IMR-90 (cell line): ENCODE measurements around the gene ST6GALNAC5. TPM values are rescaled to one million over a fixed set of nuclear protein-coding genes. Genes with fewer than 3 reads are reported as not detected.

ENCODE experiments used
- ATAC-seq: fragments of 200-7000 bp; cut with Tn5 transposase; 2 replicates; pipeline ENCODE4 v1.9.1; 2020; ENCODE audit warnings: low read depth, mild to moderate bottlenecking, moderate library complexity
- BruUV-seq: library from RNA; stranded (reverse); fragments of 400-500 nt; replicated peaks from 2 replicates; lab custom pipeline; 2021; lab: Mats Ljungman, UMichigan
- CTCF ChIA-PET: fragments of 300-600 bp; formaldehyde crosslinking; extraction: SDS; loops from one replicate; lab custom pipeline; 2021; ENCODE audit warnings: antibody characterized with exemption; lab: Yijun Ruan, JAX
- POLR2A ChIA-PET: fragments of 300-600 bp; sonication (Branson Sonifier 250); formaldehyde crosslinking; loops from one replicate; lab custom pipeline; 2022; ENCODE audit warnings: antibody characterized with exemption; ENCODE audit not compliant: unreplicated experiment; lab: Charles Lee
- DNase-seq: peaks from one replicate; pipeline ENCODE4 v3.0.0; 2013
- H2AFZ ChIP-seq: replicated peaks from 2 replicates; pipeline ENCODE3; 2013; ENCODE audit warnings: low read length, mild to moderate bottlenecking; ENCODE audit not compliant: poor library complexity
- H2AK5ac ChIP-seq: 2 replicates; pipeline ENCODE4 v1.6.1; 2013; ENCODE audit warnings: low read depth, low read length, inconsistent platforms
- H2AK9ac ChIP-seq: replicated peaks from 2 replicates; pipeline ENCODE3; 2013; ENCODE audit warnings: mild to moderate bottlenecking, low read depth, low read length, moderate library complexity; ENCODE audit not compliant: poor library complexity
- H2BK120ac ChIP-seq: 2 replicates; pipeline ENCODE4 v1.6.1; 2013; ENCODE audit warnings: low read depth, low read length, inconsistent platforms
- H2BK15ac ChIP-seq: 3 replicates; pipeline ENCODE4 v1.6.1; 2013; ENCODE audit warnings: low read depth, low read length, inconsistent platforms
- H2BK20ac ChIP-seq: 2 replicates; pipeline ENCODE4 v1.6.1; 2013; ENCODE audit warnings: low read depth, mild to moderate bottlenecking, inconsistent platforms, low read length, moderate library complexity
- H2BK5ac ChIP-seq: 2 replicates; pipeline ENCODE4 v1.6.1; 2013; ENCODE audit warnings: mild to moderate bottlenecking, low read depth, low read length, inconsistent platforms; ENCODE audit not compliant: poor library complexity, severe bottlenecking
- H3K14ac ChIP-seq: replicated peaks from 2 replicates; pipeline ENCODE4 v1.6.1; 2013; ENCODE audit warnings: low read depth, low read length, inconsistent platforms
- H3K18ac ChIP-seq: 2 replicates; pipeline ENCODE4 v1.6.1; 2013; ENCODE audit warnings: low read depth, low read length, control low read depth
- H3K23ac ChIP-seq: 2 replicates; pipeline ENCODE4 v1.6.1; 2013; ENCODE audit warnings: low read depth, low read length, inconsistent platforms
- H3K27ac ChIP-seq: 2 replicates; pipeline ENCODE4 v1.5.1; 2013; ENCODE audit warnings: mild to moderate bottlenecking, control low read depth, low read length; ENCODE audit not compliant: insufficient read depth
- H3K27me3 ChIP-seq: 2 replicates; pipeline ENCODE4 v1.6.1; 2013; ENCODE audit warnings: low read length; ENCODE audit not compliant: control insufficient read depth, insufficient read depth
- H3K36me3 ChIP-seq: 2 replicates; pipeline ENCODE4 v1.6.1; 2013; ENCODE audit warnings: low read length, mixed read lengths; ENCODE audit not compliant: control insufficient read depth, insufficient read depth
- H3K4ac ChIP-seq: 2 replicates; pipeline ENCODE4 v1.6.1; 2013; ENCODE audit warnings: low read depth, low read length, inconsistent platforms
- H3K4me1 ChIP-seq: 2 replicates; pipeline ENCODE4 v1.6.1; 2013; ENCODE audit warnings: low read length, mixed read lengths; ENCODE audit not compliant: control insufficient read depth, insufficient read depth
- H3K4me2 ChIP-seq: 2 replicates; pipeline ENCODE4 v1.6.1; 2013; ENCODE audit warnings: low read depth, mild to moderate bottlenecking, control low read depth, low read length, moderate library complexity
- H3K4me3 ChIP-seq: 2 replicates; pipeline ENCODE4 v1.5.1; 2013; ENCODE audit warnings: low read depth, mild to moderate bottlenecking, control low read depth, low read length, moderate library complexity; ENCODE audit not compliant: insufficient read depth
- H3K56ac ChIP-seq: 2 replicates; pipeline ENCODE4 v1.6.1; 2013; ENCODE audit warnings: low read length, inconsistent platforms; ENCODE audit not compliant: insufficient read depth; ENCODE audit errors: extremely low read depth
- H3K79me1 ChIP-seq, 2 experiments: 2 replicates each; pipeline ENCODE4 v1.6.1; 2013; ENCODE audit warnings: low read length in 2 of 2, inconsistent platforms in 1 of 2, low read depth in 1 of 2
- H3K9ac ChIP-seq: 2 replicates; pipeline ENCODE4 v1.6.1; 2013; ENCODE audit warnings: low read depth, low read length, control low read depth
- H3K9me1 ChIP-seq: 2 replicates; pipeline ENCODE4 v1.6.1; 2013; ENCODE audit warnings: low read length, inconsistent platforms; ENCODE audit not compliant: insufficient read depth
- H3K9me3 ChIP-seq: 2 replicates; pipeline ENCODE4 v1.6.1; 2013; ENCODE audit warnings: low read length; ENCODE audit not compliant: control insufficient read depth, insufficient read depth
- H4K20me1 ChIP-seq: 2 replicates; pipeline ENCODE4 v1.6.1; 2013; ENCODE audit warnings: low read length, inconsistent platforms; ENCODE audit not compliant: insufficient read depth
- H4K5ac ChIP-seq: 2 replicates; pipeline ENCODE4 v1.6.1; 2013; ENCODE audit warnings: mild to moderate bottlenecking, low read depth, low read length, control low read depth
- H4K8ac ChIP-seq, 2 experiments: 2 replicates each; pipeline ENCODE4 v1.6.1; 2013; ENCODE audit warnings: low read depth in 2 of 2, low read length in 2 of 2, control low read depth in 1 of 2, inconsistent platforms in 1 of 2
- H4K91ac ChIP-seq: 2 replicates; pipeline ENCODE4 v1.6.1; 2013; ENCODE audit warnings: low read depth, low read length, inconsistent platforms; ENCODE audit not compliant: insufficient read depth
- CEBPB ChIP-seq: IDR thresholded peaks from 2 replicates; pipeline ENCODE4 v1.6.1; 2012; ENCODE audit warnings: low read depth, low read length, improper control_type of control experiment
- CHD1 ChIP-seq: IDR thresholded peaks from 2 replicates; pipeline ENCODE4 v1.6.1; 2012; ENCODE audit warnings: low read depth, low read length, improper control_type of control experiment
- CTCF ChIP-seq: conservative IDR thresholded peaks from 2 replicates; pipeline ENCODE4 v1.5.1; 2012; ENCODE audit warnings: mild to moderate bottlenecking, low read depth, low read length, improper control_type of control experiment
- FOS ChIP-seq: fragments of 150-350 bp; IDR thresholded peaks from 2 replicates; pipeline ENCODE4 v1.6.1; 2016; ENCODE audit warnings: low read depth, low read length
- MAFK ChIP-seq: IDR thresholded peaks from 2 replicates; pipeline ENCODE4 v1.6.1; 2012; ENCODE audit warnings: low read depth, low read length, improper control_type of control experiment
- MAZ ChIP-seq: IDR thresholded peaks from 2 replicates; pipeline ENCODE4 v1.6.1; 2012; ENCODE audit warnings: low read depth, mild to moderate bottlenecking, low read length, improper control_type of control experiment, moderate library complexity, borderline replicate concordance
- MXI1 ChIP-seq: IDR thresholded peaks from 2 replicates; pipeline ENCODE4 v1.6.1; 2012; ENCODE audit warnings: low read depth, mild to moderate bottlenecking, low read length, moderate library complexity, borderline replicate concordance
- NFE2L2 ChIP-seq: fragments of 150-350 bp; IDR thresholded peaks from 2 replicates; pipeline ENCODE4 v1.6.1; 2016; ENCODE audit warnings: low read depth, mild to moderate bottlenecking, low read length
- POLR2A ChIP-seq: IDR thresholded peaks from 2 replicates; pipeline ENCODE4 v1.6.1; 2012; ENCODE audit warnings: mild to moderate bottlenecking, low read depth, low read length
- RAD21 ChIP-seq: IDR thresholded peaks from 2 replicates; pipeline ENCODE4 v1.6.1; 2012; ENCODE audit warnings: low read length, improper control_type of control experiment
- RCOR1 ChIP-seq: IDR thresholded peaks from 2 replicates; pipeline ENCODE4 v1.6.1; 2012; ENCODE audit warnings: mild to moderate bottlenecking, low read length, improper control_type of control experiment; ENCODE audit not compliant: insufficient replicate concordance
- RFX5 ChIP-seq: IDR thresholded peaks from 2 replicates; pipeline ENCODE4 v1.8.0; 2012; ENCODE audit warnings: low read depth, mild to moderate bottlenecking, low read length, moderate library complexity
- SMC3 ChIP-seq: fragments of 150-350 bp; IDR thresholded peaks from 2 replicates; pipeline ENCODE4 v1.6.1; 2016; ENCODE audit warnings: low read depth, mild to moderate bottlenecking, antibody characterized with exemption, low read length, moderate library complexity
- WGBS, 2 experiments: methylation state at CpG; one replicate each; pipeline versions ENCODE4 v1.1.5 to v1.1.7; 2013; ENCODE audit warnings: missing lambda C conversion rate in 2 of 2; ENCODE audit not compliant: insufficient read length in 1 of 2; ENCODE audit errors: extremely low coverage in 2 of 2; 5-methylcytosine and 5-hydroxymethylcytosine counted together
- dilution Hi-C: fragments of 300-500 bp; cut with HindIII; formaldehyde crosslinking; loops from one replicate; pipeline ENCODE4 v1.14.3; 2018; ENCODE audit warnings: low sequenced_read_pairs; ENCODE audit not compliant: unreplicated experiment
- in situ Hi-C: fragments of 300-500 bp; cut with MboI; formaldehyde crosslinking; loops from 3 replicates; pipeline ENCODE4 v1.14.3; 2019; ENCODE audit warnings: low sequenced_read_pairs, inconsistent platforms, mixed read lengths
- intact Hi-C: fragments of 100-400 bp; cut with micrococcal nuclease; formaldehyde crosslinking; loops from 2 replicates; pipeline ENCODE4 v1.10.0; 2022
- polyA plus RNA-seq, 3 experiments: library from polyadenylated mRNA; depleted of rRNA; stranded (reverse); fragments of >200 nt; gene quantifications; 2 replicates each; pipeline ENCODE4 v1.2.3, GENCODE V29; 2012; ENCODE audit warnings: low replicate concordance in 1 of 3
- total RNA-seq: library from RNA; depleted of rRNA; stranded (reverse); fragments of >200 nt; gene quantifications from 2 replicates; pipeline ENCODE4 v1.2.3, GENCODE V29; 2012
- TF ChIP-seq, protein P1 (sequence below): fragments of 150-350 bp; IDR thresholded peaks from 2 replicates; pipeline ENCODE4 v1.6.1; 2017; ENCODE audit warnings: mild to moderate bottlenecking, antibody characterized with exemption, low read length, low read depth

ST6GALNAC5 gene
- total and polyA plus RNA-seq, 2 of the 4 experiments (the other 2 are of a cell fraction) = 3.4 to 4.0 TPM

- no peak overlapping the region for H2BK20ac ChIP-seq
- no peak overlapping the region for H4K5ac ChIP-seq
- no peak overlapping the region for H4K91ac ChIP-seq
- H3K14ac ChIP-seq = no peak overlapping the region
- no peak overlapping the region for H2BK15ac ChIP-seq
- no peak for ATAC-seq
- intact Hi-C loops = no loop called here
- TF ChIP-seq SMC3 (no peak), RAD21 (no peak), RFX5 (no peak), CEBPB (no peak), NFE2L2 (no peak), FOS (no peak), MAFK (no peak), POLR2A (no peak), MXI1 (no peak), RCOR1 (no peak), CTCF (no peak), MAZ (no peak), CHD1 (no peak)
- TF ChIP-seq, protein P1, sequence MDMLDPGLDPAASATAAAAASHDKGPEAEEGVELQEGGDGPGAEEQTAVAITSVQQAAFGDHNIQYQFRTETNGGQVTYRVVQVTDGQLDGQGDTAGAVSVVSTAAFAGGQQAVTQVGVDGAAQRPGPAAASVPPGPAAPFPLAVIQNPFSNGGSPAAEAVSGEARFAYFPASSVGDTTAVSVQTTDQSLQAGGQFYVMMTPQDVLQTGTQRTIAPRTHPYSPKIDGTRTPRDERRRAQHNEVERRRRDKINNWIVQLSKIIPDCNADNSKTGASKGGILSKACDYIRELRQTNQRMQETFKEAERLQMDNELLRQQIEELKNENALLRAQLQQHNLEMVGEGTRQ = no peak
- no peaks in the 10 kb centered on the region for H3K36me3 ChIP-seq
- in situ Hi-C loops = no loop called here
- no peaks in the 10 kb centered on the region for H3K27me3 ChIP-seq
- no peaks in the 10 kb centered on the region for H4K20me1 ChIP-seq
- no CpG with 5 or more reads among the region's 2 CpGs for WGBS, 2 experiments
- no peaks in the 10 kb centered on the region for H3K9me3 ChIP-seq
- no peak overlapping the region for H3K27ac ChIP-seq
- no peak overlapping the region for H3K9ac ChIP-seq
- H3K4me2 ChIP-seq = no peak overlapping the region
- no peak overlapping the region for H3K4ac ChIP-seq
- H3K4me1 ChIP-seq = no peaks in the 10 kb centered on the region
- no peak overlapping the region for H2AFZ ChIP-seq
- H2AK5ac ChIP-seq = no peak overlapping the region
- CTCF ChIA-PET = no interaction called here
- no TSS peak for BruUV-seq
- H2BK5ac ChIP-seq = no peak overlapping the region
- H3K18ac ChIP-seq = no peak overlapping the region
- no peak overlapping the region for H4K8ac ChIP-seq
- H3K79me1 ChIP-seq = no peaks in the 10 kb centered on the region
- H3K4me3 ChIP-seq = no peak overlapping the region
- H3K56ac ChIP-seq = no peak overlapping the region
- no peaks in the 10 kb centered on the region for H3K9me1 ChIP-seq
- H2AK9ac ChIP-seq = no peak overlapping the region
- no peak overlapping the region for H3K23ac ChIP-seq
- POLR2A ChIA-PET = no interaction called here
- no peak overlapping the region for H2BK120ac ChIP-seq
- no peak for DNase-seq
- dilution Hi-C loops = no loop called here
Observed at GRCh38 chr1:76841460-76841859, 25.8 kb upstream of the ST6GALNAC5 start.
